Mucosa of descending colon (tissue), 3 donors: ENCODE results near the gene SPANXD. TPM values are rescaled to one million over a fixed set of nuclear protein-coding genes. Genes with fewer than 3 reads are reported as not detected.

Experiments
- ATAC-seq: fragments of 200-7000 bp; cut with Tn5 transposase; one replicate; pipeline ENCODE4 v1.9.1; 2020; ENCODE audit warnings: mild to moderate bottlenecking, moderate library complexity
- DNase-seq, 3 donors: peaks; one replicate each; pipeline ENCODE4 v3.0.0-alpha.2; 2020
- H3K36me3 ChIP-seq: fragments of 200-600 bp; one replicate; pipeline ENCODE4 v1.8.0; 2021; ENCODE audit warnings: low read depth, mild to moderate bottlenecking
- H3K4me1 ChIP-seq: fragments of 200-600 bp; one replicate; pipeline ENCODE4 v1.8.0; 2021; ENCODE audit warnings: low read depth, mild to moderate bottlenecking
- H3K4me3 ChIP-seq: fragments of 200-600 bp; one replicate; pipeline ENCODE4 v1.8.0; 2021; ENCODE audit warnings: mild to moderate bottlenecking
- H3K9me3 ChIP-seq: fragments of 200-600 bp; one replicate; pipeline ENCODE4 v1.8.0; 2021; ENCODE audit warnings: mild to moderate bottlenecking
- intact Hi-C, 2 donors: fragments of 100-400 bp; cut with DNase I in 1 of 2; cut with micrococcal nuclease in 1 of 2; formaldehyde crosslinking; loops; one replicate each; pipeline versions ENCODE4 v1.11.0 to v1.11.1; 2022; cut with DNase I, micrococcal nuclease
- total RNA-seq, 3 donors: library from RNA; stranded (reverse); fragmentation: NEBNext Ultra II Directional in 2 of 3; extraction: Animal tissue kit (Norgen Biotek cat#: 25700) in 2 of 3; gene quantifications; one replicate each; pipeline versions ENCODE4 v1.2.1 to v1.2.4, GENCODE V29; 2021 to 2023
- TF ChIP-seq, protein P1 (sequence below): fragments of 200-600 bp; IDR thresholded peaks from one replicate; pipeline ENCODE4 v1.8.0; 2022; ENCODE audit warnings: antibody characterized with exemption, mild to moderate bottlenecking
- donor health status: DM: no; HTN: no; CAD: no; lungs with moderate emphysema.
- donor health status: DM: no; HTN: no; CAD: no.
- donor health status: DM: no; HTN: yes; CAD: no.

The SPANXD gene
- total RNA-seq, 3 donors from 2014 or later, result not detected

DNA sequence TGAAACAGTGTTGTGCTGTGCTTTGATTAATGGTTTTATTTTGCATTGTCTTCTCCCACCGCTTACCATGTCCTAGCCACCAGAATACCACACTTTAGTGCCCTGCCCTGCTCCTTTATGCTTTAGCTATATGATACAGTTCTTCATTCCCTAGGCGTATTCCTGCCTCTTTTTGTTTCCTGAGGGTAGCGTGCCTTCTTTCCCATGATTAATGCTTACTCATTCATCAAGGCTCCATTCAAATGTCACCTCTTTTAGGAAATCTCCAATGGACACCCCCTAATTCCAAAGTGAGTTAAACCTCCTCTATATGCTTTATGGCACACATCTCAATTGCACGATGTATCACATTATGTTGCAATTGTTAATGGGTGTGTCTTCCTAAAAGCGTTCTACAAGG lies 46.3 kb downstream of the SPANXD start:
- Histone ChIP-seq H3K9me3 (no peaks in the 10 kb centered on the region), H3K4me3 (no peak overlapping the region), H3K36me3 (no peaks in the 10 kb centered on the region), H3K4me1 (no peaks in the 10 kb centered on the region)
- DNase-seq (no peak), ATAC-seq (no peak)
- TF ChIP-seq, protein P1, sequence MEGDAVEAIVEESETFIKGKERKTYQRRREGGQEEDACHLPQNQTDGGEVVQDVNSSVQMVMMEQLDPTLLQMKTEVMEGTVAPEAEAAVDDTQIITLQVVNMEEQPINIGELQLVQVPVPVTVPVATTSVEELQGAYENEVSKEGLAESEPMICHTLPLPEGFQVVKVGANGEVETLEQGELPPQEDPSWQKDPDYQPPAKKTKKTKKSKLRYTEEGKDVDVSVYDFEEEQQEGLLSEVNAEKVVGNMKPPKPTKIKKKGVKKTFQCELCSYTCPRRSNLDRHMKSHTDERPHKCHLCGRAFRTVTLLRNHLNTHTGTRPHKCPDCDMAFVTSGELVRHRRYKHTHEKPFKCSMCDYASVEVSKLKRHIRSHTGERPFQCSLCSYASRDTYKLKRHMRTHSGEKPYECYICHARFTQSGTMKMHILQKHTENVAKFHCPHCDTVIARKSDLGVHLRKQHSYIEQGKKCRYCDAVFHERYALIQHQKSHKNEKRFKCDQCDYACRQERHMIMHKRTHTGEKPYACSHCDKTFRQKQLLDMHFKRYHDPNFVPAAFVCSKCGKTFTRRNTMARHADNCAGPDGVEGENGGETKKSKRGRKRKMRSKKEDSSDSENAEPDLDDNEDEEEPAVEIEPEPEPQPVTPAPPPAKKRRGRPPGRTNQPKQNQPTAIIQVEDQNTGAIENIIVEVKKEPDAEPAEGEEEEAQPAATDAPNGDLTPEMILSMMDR, result no peak
- intact Hi-C loops, result no loop called here

Other genes with a start within 250 kb of the SPANXD start
- gene SPANXA1, start 114.0 kb downstream of the SPANXD start, total RNA-seq, result not detected
- not detected for gene SPANXA2, start 109.0 kb downstream of the SPANXD start, total RNA-seq
- not detected for gene MAGEC3, start 139.6 kb upstream of the SPANXD start, total RNA-seq
- gene MAGEC1, start 205.2 kb upstream of the SPANXD start, total RNA-seq, result not detected